HG02870 (cell line): ENCODE results near the gene FBXL2.
"Not testable (repeated sequence)": the region's sequence is repeated elsewhere in the genome, so short reads cannot be mapped to it uniquely, and the experiment has no call there.

Experiments
- ATAC-seq: cut with Tn5 transposase; IDR thresholded peaks from one replicate; pipeline ENCODE4 v1.9.1; 2021; ENCODE audit warnings: mild to moderate bottlenecking, moderate library complexity; ENCODE audit not compliant: unreplicated experiment

FBXL2 gene

GRCh38 chr3:33426630-33427317 lies 149.5 kb downstream of the FBXL2 start:
- no peak for ATAC-seq

GRCh38 chr3:33428734-33429133 lies 151.5 kb downstream of the FBXL2 start:
- ATAC-seq = no peak

- ATAC-seq = not testable (repeated sequence)
These were observed 152.1 kb downstream of the FBXL2 start for GRCh38 chr3:33429306-33429705.

- ATAC-seq = no peak
These were observed 152.8 kb downstream of the FBXL2 start for GRCh38 chr3:33430061-33430460.

GRCh38 chr3:33430571-33430970 lies 153.3 kb downstream of the FBXL2 start:
- ATAC-seq = no peak

GRCh38 chr3:33433843-33434242 lies 156.6 kb downstream of the FBXL2 start:
- no peak for ATAC-seq
